AG08396 (cell line): ENCODE results near the gene HOXC12.

Source experiments
- DNase-seq: peaks from one replicate; pipeline ENCODE4 v3.0.0; 2012; ENCODE audit warnings: low spot score, mixed read lengths

Gene HOXC12

DNA sequence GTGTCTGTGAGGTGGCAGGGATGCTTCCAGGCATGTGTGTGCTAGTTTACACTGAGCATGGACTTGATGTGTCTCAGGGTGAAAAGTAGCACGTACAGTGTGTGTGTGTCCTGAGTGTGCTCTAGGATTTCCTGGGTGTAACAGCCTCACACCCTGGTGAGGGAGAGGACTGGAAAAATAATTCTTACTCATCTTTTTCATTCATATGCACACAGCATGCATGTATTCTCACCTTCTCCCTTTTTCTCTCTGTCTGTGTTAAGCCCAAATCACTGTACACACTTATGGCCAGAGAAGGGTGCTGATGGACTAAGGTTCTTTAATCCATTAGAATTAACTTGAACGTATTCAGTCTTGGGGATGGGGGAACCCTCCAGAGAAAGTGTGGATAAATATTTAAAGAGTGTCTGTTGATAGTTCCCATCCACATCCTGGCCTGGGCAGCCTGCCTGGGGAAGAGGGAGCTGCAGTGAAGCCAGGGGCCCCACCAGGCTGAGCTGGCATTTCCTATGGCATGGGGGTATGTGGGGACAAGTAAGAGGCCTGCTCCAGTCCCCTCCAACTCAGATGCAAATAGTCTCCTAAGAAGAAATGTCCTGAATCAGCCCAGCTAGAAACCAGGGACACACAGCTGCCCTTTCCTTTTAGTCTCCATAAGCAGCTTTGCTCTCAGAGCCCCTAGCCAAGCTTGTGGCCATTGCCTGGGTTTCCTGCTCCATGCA lies 53.0 kb downstream of the HOXC12 start:
- no peak for DNase-seq

DNA sequence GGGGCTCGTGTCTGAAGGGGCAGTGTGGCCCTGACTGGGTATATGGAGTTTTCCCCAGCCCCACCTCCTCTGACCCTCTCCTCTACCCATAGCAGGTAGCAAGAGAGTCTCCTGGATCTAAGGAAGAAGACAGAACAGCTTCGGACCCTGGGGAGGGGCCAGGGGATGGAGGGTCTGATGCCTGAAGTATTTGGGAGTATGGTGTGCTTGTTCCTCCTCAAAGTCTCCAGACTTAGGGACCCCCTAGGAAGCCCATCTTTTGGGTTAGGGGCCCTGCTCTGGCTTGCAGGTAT lies 53.5 kb downstream of the HOXC12 start:
- DNase-seq = no peak
